ENCODE data around the gene ZNHIT2.

- TF ChIP-seq CTCF (IDR thresholded peaks at IDR 0.05 in 4 of 5, conservative IDR thresholded peaks at IDR 0.05 in 1 of 5) = no peak
- no peak for TF ChIP-seq POLR2A (IDR thresholded peaks at IDR 0.05)
Measured at GRCh38 chr11:65096926-65097325, 20.6 kb downstream of the ZNHIT2 start.

Data from gastrocnemius medialis (tissue), 4 donors.